HG03565 (cell line): ENCODE results near the gene ST8SIA1.

Experiments
- ATAC-seq: cut with Tn5 transposase; IDR thresholded peaks from one replicate; pipeline ENCODE4 v1.9.1; 2021; ENCODE audit warnings: mild to moderate bottlenecking, moderate library complexity; ENCODE audit not compliant: unreplicated experiment

ST8SIA1 gene

GRCh38 chr12:22332202-22332601 lies 2.3 kb downstream of the ST8SIA1 start:
- no peak for ATAC-seq

GRCh38 chr12:22329621-22330020 lies 4.9 kb downstream of the ST8SIA1 start:
- no peak for ATAC-seq

GRCh38 chr12:22325218-22325617 lies 9.3 kb downstream of the ST8SIA1 start:
- ATAC-seq: no peak

GRCh38 chr12:22322091-22322490 lies 12.4 kb downstream of the ST8SIA1 start:
- no peak for ATAC-seq

- ATAC-seq: no peak
Observed at GRCh38 chr12:22321638-22322037, 12.9 kb downstream of the ST8SIA1 start.

GRCh38 chr12:22321018-22321605 lies 13.4 kb downstream of the ST8SIA1 start:
- no peak for ATAC-seq

GRCh38 chr12:22318108-22318737 lies 16.3 kb downstream of the ST8SIA1 start:
- no peak for ATAC-seq

GRCh38 chr12:22313963-22314330 lies 20.6 kb downstream of the ST8SIA1 start:
- no peak for ATAC-seq

GRCh38 chr12:22313286-22313962 lies 21.1 kb downstream of the ST8SIA1 start:
- ATAC-seq: no peak

- ATAC-seq: no peak
Observed at GRCh38 chr12:22312336-22312735, 22.2 kb downstream of the ST8SIA1 start.

GRCh38 chr12:22310709-22311108 lies 23.8 kb downstream of the ST8SIA1 start:
- no peak for ATAC-seq

- no peak for ATAC-seq
Observed at GRCh38 chr12:22310275-22310674, 24.2 kb downstream of the ST8SIA1 start.

- no peak for ATAC-seq
Observed at GRCh38 chr12:22307811-22308210, 26.7 kb downstream of the ST8SIA1 start.

GRCh38 chr12:22306311-22306710 lies 28.2 kb downstream of the ST8SIA1 start:
- ATAC-seq: no peak

GRCh38 chr12:22304341-22304740 lies 30.2 kb downstream of the ST8SIA1 start:
- no peak for ATAC-seq

GRCh38 chr12:22299294-22299912 lies 35.1 kb downstream of the ST8SIA1 start:
- no peak for ATAC-seq

GRCh38 chr12:22289250-22289649 lies 45.3 kb downstream of the ST8SIA1 start:
- no peak for ATAC-seq

GRCh38 chr12:22287776-22288621 lies 46.5 kb downstream of the ST8SIA1 start:
- no peak for ATAC-seq

GRCh38 chr12:22287101-22287500 lies 47.4 kb downstream of the ST8SIA1 start:
- ATAC-seq: no peak

- no peak for ATAC-seq
Observed at GRCh38 chr12:22286569-22286968, 47.9 kb downstream of the ST8SIA1 start.

- no peak for ATAC-seq
Observed at GRCh38 chr12:22285846-22286245, 48.7 kb downstream of the ST8SIA1 start.
